AG08396 (cell line): ENCODE data around the gene M1AP.
"Not testable (repeated sequence)": the region's sequence is repeated elsewhere in the genome, so short reads cannot be mapped to it uniquely, and the experiment has no call there.

ENCODE experiments used
- DNase-seq: peaks from one replicate; pipeline ENCODE4 v3.0.0; 2012; ENCODE audit warnings: low spot score, mixed read lengths

Gene M1AP

DNA sequence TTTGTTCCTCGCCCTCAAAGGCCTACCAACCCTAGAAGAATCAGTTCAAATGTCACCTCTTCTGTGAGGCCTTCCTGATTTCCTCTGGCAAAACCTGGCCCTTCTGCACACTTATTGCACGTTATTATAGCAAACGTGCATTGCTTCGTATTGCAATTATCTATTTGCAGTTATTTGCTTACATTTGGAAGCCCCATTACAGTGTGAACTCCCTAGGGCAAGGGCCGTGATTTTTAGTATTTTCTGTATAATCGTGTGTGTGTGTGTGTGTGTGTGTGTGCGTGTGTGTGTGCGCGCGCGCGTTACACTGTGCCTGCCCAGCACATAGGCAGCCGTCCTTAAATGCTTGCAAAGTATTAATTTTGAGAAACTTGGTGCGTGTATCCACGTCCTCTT lies 5.5 kb upstream of the M1AP start:
- no peak for DNase-seq

DNA sequence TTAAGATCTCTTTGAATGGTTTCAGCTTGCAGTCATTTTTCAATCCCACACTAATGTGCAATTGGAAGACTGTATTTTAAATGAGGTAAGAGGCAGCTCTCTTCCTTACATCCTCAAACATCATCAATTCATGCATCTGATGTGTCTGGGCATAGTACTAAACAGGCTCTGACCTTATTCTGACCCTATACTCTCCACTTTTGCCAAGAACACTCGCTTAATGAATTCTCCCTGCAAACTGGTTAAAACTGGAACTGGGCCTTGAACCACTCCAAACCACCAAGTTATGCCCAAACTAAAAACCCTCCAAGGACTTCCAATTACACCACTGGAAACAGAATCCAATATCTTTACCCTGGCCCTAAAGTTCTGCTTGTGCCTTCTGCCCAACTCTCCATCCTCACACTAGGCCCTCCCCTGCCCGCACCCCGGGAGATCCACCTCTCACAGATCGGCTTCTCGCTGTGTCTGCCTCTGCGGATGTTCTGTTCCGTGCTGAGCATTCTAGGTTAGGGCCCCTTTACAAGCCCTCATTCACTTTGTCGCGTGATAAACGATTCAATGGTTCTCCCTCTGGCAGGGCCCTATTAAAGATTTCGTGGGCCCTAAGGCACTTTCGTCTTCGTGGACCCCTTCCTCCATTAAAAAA lies 1.2 kb downstream of the M1AP start:
- no peak for DNase-seq

DNA sequence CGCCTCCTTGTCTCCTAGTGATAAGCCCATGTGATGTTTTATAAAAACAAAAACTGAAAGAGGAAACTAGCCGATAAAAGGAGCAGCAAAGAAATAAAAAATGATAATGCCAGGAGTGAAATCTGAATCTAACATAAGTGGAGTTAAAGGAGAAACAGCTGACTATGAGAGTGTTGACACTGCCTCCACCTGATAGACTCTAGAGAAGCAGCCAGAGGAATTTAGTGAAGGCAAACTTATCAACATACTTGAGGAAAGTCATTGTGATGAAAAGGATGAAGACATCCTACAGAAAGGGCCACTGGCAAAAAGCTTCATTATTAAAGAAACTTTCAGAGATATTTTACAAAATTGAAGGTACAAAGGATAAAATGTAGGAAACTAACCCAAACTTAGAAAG lies 1.9 kb downstream of the M1AP start:
- no peak for DNase-seq

DNA sequence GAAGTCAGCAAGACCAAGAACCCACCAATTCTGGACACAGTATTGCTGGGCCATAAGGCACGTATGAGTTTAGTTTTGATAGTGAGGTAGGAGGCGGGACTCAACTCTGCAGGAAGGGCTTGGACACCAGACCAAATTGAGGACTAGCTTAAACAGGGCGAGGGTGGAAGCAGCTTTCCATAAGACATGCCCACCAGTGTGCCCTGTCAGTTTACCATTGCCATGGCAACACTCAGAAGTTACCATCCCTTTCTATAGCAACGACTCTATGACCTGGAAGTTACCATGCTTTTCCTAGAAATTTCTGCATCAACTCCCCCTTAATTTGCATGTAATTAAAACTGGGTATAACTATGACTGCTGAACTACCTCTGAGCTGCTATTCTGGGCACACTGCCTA lies 2.8 kb downstream of the M1AP start:
- DNase-seq: no peak

DNA sequence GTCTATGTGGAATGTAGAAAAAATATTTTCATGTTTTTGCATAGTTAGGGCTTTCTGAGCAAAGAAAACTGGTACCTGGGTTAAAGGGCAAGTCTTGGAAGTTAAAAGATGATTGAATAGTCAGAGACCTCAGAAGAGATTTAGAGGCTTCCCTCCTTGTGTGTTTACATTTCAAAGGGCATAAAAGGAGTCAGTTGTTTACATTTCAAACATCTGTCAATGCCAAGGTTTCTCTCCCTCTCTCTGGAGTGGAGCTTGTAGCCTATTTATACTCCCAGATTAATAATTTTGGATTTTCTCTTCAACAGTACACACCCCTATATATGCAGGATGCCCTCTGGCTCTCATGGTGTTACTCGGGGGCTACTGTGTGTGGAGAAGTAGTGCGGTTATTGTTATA lies 8.6 kb downstream of the M1AP start:
- no peak for DNase-seq

DNA sequence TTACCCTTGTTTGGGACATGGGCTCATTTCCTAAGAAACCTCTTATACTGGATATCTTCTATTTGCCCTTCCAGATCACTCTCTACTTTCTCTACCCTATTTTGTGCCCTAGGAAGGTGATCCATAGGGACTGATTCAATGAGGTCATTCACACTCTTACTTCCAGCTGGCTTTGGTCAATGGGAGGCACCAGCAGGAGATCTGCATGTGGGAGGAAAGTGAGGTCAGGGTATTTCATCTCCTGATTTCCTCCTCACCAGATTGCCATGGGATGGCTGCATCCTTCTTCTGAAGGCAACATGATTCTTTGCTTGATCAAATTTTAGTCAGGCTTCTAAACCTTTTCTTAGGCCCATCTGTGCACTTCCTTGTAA lies 15.2 kb downstream of the M1AP start:
- no peak for DNase-seq

DNA sequence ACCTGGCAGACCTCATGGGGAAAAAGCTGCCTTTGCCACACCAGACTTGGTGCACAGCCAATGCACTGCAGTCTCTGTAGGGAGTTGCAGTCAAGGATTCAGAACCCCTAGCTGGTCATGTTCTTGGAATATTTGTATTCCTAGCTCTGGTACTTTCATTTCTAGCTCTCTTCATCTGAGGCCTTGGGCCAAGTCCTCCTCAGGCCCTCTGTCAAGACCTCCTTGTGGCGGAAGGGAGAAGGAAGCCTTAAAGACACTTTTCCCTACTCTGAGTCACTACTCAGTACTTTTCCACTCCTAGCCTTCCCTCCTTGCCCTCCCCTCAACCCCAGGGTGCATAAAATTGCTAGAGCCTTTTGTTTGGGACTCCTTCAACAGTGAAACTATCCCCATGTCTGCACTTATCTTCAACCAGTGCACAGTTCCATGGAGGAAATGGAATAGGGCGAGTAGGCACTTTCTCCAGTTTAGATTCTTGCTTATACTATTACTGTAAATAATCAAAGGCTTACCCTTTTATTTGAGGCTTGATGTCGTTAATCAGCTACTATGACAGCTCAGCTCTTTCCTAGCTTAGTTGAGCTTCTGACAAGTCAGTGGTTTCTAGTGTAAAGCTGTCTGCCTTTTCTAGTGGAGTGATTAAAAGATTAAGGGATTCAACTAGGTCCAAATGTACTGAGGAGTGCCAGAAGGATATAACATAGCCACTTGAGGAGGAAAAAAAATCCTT lies 15.8 kb downstream of the M1AP start:
- peak; percentile 30 for DNase-seq

DNA sequence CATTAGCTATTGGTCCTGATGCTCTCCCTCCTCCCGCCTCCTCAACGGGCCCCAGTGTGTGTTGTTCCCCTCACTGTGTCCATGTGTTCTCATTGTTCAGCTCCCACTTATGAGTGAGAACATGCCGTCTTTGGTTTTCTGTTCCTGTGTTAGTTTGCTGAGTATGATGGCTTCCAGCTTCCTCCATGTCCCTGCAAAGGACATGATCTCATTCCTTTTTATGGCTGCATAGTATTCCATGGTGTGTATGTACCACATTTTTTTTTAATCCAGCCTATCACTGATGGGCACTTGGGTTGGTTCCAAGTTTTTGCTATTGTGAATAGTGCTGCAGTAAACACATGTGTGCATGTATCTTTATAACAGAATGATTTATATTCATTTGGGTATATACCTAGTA lies 17.7 kb downstream of the M1AP start:
- not testable (repeated sequence) for DNase-seq

DNA sequence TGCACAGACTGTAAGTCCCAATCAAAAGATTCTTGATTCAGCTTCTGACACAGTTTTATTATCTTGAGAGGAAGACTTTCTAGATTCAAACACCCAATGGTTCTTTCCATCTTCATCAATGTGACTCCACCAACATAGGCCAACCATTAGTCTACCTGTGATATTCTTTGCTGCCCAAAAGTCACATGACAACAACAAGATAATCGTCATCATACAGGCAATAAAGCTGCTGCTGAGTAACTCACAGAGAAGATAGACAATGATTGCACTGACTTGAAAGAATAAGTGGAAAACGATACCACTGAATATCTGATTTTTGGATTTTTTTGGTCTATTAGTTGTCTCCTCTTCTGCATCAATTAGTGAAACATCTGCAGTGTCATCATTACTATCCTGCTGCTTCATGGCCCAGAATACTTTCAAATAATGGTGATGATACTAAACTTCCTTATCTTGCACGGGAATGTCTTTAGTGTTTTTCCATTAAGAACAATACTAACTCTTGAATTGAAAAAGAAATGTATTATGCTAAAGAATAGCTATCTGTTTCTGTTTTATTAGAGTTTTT lies 19.5 kb downstream of the M1AP start:
- no peak for DNase-seq

DNA sequence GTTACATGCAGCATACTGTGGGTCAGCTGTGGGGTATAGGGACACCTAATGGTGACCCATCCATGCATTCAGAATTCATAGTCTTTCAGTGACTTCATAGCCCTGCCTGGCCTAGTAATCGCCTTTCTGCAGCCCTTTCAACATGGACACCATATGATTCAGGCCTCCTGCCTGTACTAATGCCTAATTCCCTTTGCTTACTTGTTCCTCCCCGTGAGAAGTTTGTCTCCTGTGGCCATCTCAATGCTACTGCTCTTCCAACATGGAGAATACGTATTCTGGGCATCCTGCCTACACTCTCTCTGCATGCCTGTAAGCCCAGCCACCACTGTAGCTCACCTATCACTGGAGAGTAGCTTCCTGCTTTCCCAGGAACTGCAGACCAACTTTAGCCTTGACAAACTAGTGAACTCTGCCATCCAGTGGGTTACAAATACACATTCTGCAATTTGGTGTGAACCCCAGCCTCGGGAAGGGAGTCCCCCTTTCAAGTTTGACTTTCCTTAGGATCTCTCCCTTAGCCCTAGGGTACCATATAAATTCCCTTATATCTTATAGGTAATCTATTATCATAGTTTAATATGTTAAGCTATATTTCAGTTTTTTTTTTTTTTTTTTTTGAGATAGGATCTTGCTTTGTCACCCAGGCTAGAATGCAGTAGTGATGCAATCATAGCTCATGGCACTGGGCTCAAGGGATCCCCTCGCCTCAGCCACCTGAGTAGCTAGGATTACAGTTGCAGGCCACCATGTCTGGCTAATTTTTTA lies 22.3 kb downstream of the M1AP start:
- no peak for DNase-seq

DNA sequence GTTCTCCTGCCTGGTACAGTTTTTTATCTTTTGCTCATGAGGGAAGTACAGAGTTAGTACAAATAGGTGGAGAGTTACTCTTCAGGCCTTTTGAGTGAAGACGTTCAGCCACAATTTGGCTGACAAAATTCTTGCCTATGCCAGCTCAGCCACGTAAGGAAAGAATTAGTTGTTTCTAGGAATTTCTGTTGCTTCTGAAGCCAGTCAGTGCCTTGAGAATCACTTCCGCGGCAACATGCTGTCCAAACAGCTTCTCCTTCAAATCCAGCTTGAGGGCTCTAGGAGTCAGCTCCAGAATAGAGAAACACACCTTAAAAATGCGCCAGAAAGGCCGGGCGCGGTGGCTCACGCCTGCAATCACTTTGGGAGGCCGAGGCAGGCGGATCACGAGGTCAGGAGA lies 27.5 kb downstream of the M1AP start:
- no peak for DNase-seq

DNA sequence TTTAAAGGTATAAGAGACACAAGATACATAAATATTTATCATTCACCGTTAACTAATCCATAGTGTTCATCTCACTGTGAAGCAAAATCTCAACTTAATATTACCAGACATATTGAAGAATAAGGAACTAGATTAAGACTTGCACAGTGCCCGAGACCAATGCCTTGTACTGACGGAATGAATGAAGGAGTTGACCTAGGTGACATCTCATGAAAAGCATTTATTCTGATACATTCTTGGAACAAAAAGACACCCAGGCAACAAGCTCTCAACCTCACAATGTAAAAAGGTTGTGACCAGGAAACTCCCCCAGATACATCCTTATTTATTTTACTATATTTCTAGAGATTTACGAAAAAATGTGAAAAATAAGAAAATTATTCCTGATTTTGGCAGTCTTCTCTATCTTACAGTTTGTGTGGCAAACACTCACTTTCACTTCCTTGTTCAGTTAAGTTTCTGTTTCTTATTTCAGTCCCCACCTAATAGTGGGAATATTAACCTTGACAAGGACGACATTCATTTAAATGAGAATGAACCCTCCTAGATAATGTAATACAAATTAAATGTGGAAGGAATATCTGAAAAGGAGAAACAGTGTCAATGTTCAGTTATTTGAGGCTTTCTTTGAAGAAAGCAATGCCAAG lies 28.4 kb downstream of the M1AP start:
- no peak for DNase-seq

DNA sequence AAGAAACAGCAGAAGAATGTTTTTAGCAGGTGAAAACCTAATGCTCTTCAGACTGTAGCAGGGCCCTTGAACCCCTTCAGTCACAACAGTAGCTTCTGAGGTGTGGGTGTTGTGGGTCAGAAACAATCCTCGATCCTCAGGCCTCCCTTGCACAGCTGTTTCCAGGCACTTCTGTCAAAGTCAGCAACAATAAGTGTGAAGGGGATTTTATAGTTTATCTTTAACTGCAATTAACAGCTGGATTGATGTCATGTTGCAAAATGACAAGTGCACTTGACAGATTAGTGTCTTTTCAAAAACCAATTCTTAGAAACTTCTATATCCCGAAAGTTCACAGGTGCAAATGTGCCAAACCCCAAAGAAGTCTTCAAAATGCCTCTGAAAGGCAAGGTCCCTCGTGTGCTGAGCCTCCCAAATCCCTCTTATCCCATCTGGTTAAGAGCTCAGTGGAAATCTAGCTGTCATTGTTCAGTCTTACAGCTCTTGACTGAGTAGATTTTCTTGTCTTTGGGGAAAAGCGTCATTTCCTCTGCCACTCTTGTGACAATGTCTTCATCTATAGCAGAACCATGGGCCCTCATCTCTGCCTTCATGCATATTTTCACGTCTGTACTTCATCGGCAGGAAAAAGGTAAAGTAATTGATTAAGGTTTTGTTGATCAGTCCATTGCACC lies 29.6 kb downstream of the M1AP start:
- no peak for DNase-seq

DNA sequence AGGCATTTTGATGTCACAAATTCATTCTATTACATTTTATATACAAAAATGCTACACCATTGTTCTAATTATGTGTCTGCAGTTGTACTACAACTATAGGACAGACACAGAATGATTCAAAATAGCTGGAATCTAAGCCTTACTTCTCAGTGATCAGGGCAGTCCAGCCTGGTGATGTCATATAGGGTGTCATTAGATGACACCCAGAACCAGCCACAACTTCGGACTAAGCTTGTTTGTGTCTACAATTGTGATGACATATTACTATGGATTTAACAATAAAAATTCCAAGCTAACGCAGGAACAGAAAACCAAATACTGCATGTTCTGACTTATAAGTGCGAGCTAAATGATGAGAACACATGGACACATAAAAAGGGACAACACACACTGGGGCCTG lies 31.0 kb downstream of the M1AP start:
- DNase-seq: no peak

DNA sequence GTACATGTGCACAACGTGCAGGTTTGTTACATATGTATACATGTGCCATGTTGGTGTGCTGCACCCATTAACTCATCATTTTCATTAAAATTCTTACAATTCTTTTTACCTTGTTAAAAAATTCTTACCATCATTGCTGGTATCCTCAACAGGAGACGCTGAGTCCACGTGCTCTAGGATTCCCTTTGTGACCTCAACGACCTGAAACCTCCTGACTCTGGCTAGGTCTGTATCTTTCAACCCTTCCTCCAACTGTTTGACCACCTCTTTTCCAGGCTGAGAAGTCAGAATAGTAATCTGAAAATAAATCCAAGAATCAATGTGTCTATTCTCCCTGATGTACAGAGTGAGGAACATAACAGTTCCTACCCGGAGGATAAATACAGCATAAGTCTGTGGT lies 41.2 kb downstream of the M1AP start:
- no peak for DNase-seq

DNA sequence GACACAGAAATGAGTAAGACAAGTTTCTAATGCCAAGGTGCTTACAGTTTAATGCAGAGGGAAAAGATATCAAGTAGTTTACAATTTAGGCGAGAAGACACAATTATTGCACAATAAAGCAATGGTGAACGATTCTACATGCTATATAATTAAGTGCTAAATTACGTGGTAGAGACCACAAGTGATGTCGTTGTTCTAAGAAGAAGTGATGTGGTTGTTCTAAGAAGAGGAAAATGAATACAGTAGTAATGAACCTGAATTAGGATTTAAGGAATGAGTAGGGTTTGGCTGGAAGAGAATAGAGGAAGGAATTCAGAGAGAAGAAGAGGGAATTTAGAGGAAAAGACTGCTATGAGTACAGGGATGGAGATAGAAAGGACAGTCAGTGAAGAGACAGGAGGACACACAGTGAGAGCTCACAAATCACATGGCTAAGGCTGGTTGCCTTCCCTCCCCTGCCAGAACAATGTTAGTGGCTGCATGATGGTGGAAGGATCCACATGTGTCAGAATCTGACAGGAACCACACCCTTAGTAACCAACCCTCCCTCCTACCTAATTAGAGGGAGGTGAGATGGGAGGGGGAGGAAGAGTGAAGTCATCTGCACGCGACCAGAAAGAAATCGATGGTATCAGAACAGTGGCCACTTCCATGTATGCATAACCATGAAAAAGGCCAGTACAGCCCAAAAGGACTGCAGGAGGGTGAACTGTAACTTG lies 44.7 kb downstream of the M1AP start:
- no peak for DNase-seq

DNA sequence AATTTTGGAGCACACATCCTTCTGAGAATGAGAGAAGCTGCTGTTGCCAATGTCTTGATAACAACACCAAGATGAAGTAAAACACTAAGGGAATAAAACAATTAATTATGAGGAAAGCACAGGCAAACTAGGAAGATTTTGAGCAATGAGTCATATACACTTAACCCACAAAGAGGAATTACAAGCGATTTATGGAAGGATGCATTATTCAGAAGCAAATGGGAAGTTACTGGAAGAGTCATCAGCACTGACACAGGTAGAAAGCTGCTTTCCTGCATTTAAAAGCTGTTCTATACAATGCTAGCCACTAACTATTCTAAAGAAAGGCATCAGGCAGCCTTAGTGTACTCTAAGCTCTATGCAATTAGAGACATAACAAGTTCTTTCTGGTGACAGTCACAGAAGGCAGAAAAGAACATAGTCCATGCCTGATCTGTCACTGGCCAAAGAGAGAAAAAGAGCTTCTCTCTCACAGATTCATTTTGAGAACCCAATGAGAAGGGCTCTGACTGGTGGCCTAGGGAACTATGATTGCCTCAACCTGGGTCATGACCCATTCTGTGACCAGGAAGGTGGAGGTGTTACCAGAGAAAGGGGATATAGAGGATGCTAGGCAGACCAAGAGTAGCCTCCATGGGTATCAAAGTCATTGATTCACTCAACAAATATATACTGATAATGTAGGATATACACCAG lies 45.4 kb downstream of the M1AP start:
- no peak for DNase-seq

DNA sequence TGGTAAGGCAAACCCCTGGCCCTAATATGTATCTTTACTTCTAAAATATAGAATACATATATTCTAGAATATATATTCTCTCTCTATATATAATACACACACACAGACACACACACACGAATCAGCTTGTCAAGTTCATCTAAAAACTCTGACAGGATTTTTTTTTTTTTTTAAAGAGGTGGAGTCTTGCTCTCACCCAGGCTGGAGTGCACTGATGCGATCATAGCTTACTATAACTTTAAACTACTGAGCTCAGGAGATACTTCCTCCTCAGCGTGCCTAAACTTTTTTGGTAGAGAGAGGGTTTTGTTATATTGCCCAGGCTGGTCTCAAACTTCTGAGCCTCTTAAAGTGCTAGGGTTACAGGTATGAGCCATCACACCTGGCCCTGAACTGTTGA lies 48.5 kb downstream of the M1AP start:
- no peak for DNase-seq

DNA sequence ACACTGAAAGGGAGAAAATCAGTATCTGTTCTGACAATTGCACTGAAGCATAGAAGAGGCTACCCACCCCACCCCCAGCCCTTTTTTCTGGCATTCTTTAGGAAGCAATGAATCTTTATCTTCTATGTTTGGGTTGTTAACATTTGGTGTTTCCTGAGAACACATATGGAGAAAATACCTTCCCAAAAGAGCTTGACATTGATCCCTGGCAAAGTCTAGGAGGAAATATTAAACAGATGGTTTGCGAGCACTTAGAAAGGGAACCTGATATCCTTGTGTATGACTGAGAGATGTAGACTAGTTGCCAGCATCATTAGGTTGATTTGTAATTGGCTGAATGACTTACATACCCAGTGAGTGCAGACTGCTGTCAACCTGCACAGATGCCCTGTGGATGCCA lies 50.7 kb downstream of the M1AP start:
- no peak for DNase-seq

DNA sequence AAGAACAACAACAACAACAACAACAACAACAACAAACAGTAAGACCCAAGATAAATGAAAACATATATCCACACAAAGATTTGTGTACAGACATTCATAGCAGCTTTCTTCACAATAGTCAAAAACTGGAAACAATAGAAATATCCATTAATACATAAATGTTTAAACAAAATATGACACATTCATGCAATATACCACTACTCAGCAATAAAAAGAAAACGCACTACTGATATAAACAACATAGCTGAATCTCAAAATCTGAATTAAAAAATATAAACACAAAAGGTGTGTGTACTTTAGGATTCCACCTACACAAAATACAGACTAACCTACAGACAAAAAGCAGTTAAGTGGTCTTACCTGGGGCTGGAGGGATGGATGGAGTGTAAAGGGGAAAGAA lies 51.5 kb downstream of the M1AP start:
- DNase-seq: no peak
